Measurements from ENCODE around the gene PKHD1.

The PKHD1 gene

DNA sequence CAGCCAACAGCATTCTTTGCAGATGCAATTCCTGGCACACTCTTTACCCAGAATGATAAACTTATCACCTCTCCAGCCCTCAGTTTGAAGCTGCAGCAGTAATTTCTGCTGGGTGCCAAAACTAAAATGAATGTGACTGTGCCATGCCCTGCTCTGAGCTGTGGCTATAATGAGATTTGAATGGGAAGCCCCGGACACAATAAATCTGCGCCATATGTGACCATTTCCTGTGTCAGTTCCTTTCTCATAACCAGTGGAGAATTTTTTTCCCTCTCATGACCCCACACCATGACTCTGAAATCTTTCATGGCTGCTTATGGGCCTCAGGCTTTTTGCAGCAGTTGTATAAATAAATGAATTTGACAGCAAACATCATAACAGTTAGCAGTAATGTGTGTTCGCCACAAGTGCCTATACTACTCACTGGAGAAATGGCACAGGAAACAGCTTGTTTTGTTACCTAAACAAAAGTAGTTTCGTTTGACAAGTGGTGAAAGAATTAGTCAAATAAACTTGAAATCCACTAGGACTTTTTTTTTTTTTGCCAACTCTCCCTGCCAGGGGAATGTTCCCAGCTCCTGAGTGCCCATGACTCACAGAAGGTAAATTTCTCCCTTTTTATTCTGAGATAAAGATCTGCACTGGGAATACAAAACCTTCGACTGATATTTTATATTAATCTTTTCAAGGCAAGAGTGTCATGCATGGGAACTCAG is 408.4 kb downstream of the PKHD1 start:
- DNase-seq (ENCODE audit: low read depth) = no peak

GRCh38 chr6:51678274-51678673 is 409.1 kb downstream of the PKHD1 start:
- no peak for DNase-seq (ENCODE audit: low read depth)

DNA sequence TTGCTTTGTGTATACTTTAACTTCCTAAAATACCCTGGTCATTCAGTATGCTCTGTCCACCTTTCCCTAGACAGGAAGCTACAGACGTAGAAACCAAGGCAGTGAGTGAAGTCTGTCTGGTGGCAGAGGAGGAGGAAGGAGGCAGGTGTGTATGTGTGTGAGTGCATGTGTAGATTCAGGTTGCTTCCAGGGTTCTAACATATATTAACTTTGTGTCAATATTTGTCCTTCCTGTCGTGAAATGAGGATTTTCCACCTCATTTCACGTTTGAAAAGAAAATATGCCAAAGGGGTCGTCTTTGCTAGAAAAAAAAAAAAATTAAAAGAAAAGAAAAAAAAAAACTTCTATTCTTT is 411.5 kb downstream of the PKHD1 start:
- DNase-seq (ENCODE audit: low read depth) = no peak

- no peak for DNase-seq (ENCODE audit: low read depth)
Observed at GRCh38 chr6:51675020-51675921, 412.1 kb downstream of the PKHD1 start.

DNA sequence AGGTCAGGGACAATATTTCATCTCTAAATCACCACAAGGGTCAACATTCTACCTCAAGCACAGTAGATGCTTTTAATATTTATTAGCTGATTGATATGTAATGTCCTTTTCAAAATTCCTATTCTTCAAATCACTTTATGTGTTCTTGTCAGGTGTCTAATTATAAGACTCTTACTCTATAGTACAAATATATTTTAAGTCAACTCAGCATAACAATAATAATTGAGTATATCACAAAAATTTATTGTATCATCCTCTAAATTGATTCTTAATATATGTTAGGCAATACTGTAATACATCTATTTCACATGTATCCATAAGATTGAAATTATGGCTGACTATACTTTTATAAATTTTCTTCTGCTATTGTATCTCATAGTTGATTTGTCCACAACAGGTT is 423.9 kb downstream of the PKHD1 start:
- DNase-seq (ENCODE audit: low read depth) = no peak

DNA sequence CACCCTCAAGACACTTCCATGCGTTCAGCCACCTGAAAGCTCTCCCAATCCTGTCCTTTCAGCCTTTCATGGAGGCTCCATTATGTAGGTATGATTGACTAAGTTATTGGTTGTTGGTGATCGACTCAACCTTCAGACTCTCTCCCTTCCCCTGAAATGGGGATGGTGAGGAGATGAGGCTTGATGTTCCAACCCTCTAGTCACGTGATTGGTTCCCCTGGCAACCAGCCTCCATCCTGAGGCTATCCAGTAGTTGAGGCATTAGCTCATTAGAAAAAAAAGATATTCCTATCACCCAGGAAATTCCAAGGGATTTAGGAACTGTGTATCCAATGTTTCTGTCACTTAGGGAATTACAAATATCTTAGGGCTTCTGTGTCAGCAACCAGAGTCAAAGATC is 426.6 kb downstream of the PKHD1 start:
- no peak for DNase-seq (ENCODE audit: low read depth)

- no peak for DNase-seq (ENCODE audit: low read depth)
Observed at GRCh38 chr6:51657491-51657890, 429.9 kb downstream of the PKHD1 start.

- DNase-seq (ENCODE audit: low read depth) = no peak
Observed at GRCh38 chr6:51655517-51655916, 431.9 kb downstream of the PKHD1 start.

DNA sequence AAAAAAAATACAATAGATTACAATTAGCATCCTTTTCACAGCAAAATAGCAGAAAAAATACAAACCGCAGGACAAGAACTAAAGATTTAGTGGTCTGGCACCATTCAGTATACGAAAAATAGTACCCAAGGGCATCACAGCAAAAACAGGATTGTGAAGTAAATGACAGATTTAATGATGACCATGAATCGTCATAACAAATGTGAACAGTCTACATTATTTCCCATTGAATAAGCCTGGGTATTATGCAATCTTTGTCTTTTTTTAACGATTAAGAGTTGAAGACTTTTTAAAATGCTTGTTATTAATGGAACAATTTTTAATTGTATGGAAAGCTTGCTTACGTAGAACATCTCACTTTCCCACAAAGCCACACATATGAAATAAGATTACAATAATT is 432.8 kb downstream of the PKHD1 start:
- no peak for DNase-seq (ENCODE audit: low read depth)

DNA sequence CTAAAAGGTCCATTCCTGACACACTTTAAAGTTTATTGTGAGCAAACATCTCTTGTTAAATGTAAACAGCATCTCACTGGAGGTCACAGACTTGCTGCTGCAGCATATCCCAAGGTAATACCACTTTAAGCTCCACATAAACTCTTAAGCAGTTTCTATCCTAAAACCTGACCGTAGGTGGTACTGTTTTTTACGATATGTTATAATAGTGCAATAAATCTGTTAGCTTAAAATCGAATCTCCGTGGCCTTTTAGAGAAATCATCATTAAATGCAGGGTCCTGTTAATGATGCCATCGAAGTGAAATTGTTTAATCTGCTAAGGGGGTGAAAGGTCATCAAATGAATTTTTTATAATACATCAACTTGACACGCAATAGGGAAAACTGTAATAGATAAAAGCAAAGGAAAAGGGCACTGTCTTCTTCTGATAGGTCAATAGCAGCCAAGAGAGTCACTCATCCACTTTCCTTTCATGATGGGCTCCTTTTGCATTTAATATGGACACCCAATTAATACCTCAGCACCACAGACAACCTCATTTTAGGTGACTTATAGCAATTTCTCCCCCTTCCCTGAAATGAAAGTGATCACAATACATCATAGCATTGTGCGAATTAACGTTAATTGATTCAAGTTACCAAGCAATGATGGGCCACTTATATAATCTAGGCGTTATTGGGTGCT is 436.1 kb downstream of the PKHD1 start:
- no peak for DNase-seq (ENCODE audit: low read depth)

DNA sequence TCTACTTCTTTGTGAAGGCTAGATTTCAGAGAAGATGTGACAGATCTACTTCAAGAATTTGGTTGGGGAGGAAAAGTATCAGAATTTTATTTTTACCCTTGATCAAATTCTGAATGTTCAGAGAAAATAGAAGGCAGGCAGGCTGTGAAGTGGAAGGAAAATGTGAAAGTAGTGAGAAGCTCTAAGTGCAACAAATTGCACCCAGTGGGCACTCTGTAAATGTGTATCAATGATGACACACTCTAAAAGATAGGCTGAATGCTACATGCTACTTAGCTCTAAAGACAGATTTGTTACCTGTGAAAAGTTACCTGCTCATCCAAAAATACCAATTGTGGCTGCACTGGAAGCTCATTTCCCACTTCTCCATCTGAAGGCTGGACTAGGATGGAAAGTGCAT is 438.6 kb downstream of the PKHD1 start:
- no peak for DNase-seq (ENCODE audit: low read depth)

DNA sequence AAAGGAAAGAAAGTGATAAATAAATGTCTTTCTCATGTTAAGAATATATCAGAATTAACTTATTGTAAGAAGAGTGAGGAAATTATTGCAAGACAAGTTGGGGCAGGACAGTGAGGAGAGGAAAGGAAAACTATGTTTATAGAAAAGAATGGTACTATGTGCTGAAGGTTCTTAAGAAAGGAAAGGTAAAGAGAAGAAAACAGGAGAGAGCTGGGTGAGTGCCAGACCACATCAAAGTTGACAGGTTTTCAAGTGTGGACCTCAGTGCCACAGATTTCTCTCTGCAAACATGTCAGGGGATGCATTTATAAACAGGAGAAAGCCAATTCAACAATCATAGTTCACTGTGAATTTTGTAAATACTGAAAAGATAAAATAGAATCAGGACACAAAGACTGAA is 439.2 kb downstream of the PKHD1 start:
- no peak for DNase-seq (ENCODE audit: low read depth)

GRCh38 chr6:51644426-51644825 is 443.0 kb downstream of the PKHD1 start:
- no peak for DNase-seq (ENCODE audit: low read depth)

- no peak for DNase-seq (ENCODE audit: low read depth)
Observed at GRCh38 chr6:51640021-51640420, 447.4 kb downstream of the PKHD1 start.

DNA sequence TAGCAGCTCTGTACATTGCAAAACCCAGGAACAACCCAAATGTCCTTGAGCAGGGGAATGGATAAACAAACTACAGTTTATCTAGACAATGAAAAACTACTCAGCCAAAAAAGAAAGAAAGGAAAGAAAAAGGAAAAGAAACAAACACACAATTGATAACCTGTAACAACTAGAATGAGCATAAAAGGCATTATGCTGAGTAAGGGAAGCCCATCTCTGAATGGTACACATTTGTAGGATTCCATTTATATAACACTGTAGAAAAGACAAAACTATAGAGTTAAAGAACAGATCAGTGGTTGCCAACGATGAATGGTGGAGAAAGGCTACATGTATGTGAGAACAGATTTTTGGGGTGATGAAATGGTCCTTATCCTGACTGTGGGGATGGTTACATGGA is 454.0 kb downstream of the PKHD1 start:
- DNase-seq (ENCODE audit: low read depth) = no peak

- no peak for DNase-seq (ENCODE audit: low read depth)
Observed at GRCh38 chr6:51630011-51630410, 457.4 kb downstream of the PKHD1 start.

DNA sequence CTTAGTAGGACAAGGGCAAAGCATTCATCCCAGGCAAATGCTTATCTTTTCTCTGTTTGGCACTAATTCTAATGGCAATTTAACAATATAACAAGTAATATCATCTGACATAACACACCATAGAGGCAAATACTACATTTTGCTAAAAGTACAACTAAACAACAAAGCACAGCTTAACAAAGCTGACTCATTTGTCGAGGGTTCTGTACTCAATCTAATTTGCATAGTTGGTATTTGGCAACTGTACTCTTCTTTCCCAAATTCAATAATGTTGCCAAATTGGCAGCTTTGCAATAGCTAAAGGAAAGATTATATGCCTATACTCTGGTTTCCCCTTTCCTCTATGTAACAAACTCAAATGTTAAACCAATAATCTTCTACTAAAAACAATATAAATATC is 461.0 kb downstream of the PKHD1 start:
- DNase-seq (ENCODE audit: low read depth) = no peak

- no peak for DNase-seq (ENCODE audit: low read depth)
Observed at GRCh38 chr6:51625566-51625965, 461.8 kb downstream of the PKHD1 start.

DNA sequence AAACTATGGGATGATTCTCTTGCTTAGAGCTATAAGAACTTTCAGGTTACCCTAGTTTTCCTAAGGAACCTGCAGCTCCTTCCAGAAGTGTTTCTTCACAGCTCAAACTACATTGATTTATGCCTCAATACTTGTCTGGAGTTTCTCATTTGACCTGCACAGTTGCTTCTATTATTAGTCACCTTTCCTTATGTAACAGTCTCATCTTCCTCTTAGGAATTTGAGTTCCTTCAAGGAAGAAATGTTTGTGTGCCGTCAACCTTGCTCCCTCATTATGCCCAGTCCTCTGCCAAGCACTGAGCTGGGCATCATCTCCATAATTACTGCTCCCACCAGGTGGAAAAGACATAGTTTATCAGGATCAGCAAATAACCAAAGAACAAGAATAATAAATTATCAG is 466.4 kb downstream of the PKHD1 start:
- DNase-seq (ENCODE audit: low read depth) = no peak

- DNase-seq (ENCODE audit: low read depth) = no peak
Observed at GRCh38 chr6:51619042-51619799, 468.2 kb downstream of the PKHD1 start.

DNA sequence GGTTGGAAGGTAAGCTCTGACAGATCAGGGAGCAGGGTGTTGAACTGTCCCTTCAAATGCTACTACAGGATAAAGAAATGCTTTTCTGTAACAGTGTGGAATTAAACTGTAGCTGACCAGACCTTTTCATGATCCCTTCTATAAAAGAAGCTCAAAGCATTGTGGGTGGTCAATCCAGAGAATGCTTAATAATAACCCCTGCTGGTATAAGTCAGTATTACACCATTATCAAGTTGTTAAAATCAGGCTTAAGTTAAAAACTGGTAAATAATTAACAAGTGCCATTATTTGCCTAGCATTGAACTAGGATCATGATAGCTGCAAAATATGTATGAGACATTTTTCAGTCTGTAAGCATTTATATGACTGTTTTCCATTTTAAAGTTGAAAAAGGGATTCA is 468.9 kb downstream of the PKHD1 start:
- DNase-seq (ENCODE audit: low read depth) = no peak

GRCh38 chr6:51617751-51618150 is 469.7 kb downstream of the PKHD1 start:
- no peak for DNase-seq (ENCODE audit: low read depth)

Data from stimulated activated CD8-positive, alpha-beta memory T cell treated with anti-CD3 and anti-CD28 coated beads, Interleukin-15, amount 100 ng/mL, for 24 hours (primary cell).